Measurements from ENCODE around the gene TCERG1L.

TCERG1L gene

GRCh38 chr10:131169146-131169545, 142.4 kb downstream of the TCERG1L start:
- intact Hi-C loops (cut with DNase I; ENCODE audit: low total_unique reads) = no loop called here
- H3K27me3 ChIP-seq = peaks cover 0 to 7% of the 10 kb centered on the region in 2 donors
- no peak for TF ChIP-seq CTCF (IDR thresholded peaks at IDR 0.05)

GRCh38 chr10:131168238-131168875, 143.2 kb downstream of the TCERG1L start:
- DNase-seq = no peak
- intact Hi-C loops (cut with DNase I; ENCODE audit: low total_unique reads) = no loop called here
- Histone ChIP-seq H3K36me3 (no peaks in the 10 kb centered on the region), H3K27ac (no peak overlapping the region), H3K27me3 (peaks cover 0 to 7% of the 10 kb centered on the region in 2 donors), H3K9me3 (no peaks in the 10 kb centered on the region), H3K4me3 (no peak overlapping the region), H3K4me1 (no peaks in the 10 kb centered on the region)
- no peak for TF ChIP-seq CTCF (IDR thresholded peaks at IDR 0.05)

More at GRCh38 chr10:131169146-131169545, 142.4 kb downstream of the TCERG1L start:
- Histone ChIP-seq H3K27ac (no peak overlapping the region), H3K9me3 (no peaks in the 10 kb centered on the region), H3K4me3 (no peak overlapping the region), H3K4me1 (no peaks in the 10 kb centered on the region), H3K36me3 (no peaks in the 10 kb centered on the region)
- DNase-seq = no peak

GRCh38 chr10:131167036-131167860, 144.3 kb downstream of the TCERG1L start:
- no peaks in the 10 kb centered on the region for H3K4me1 ChIP-seq
- no peaks in the 10 kb centered on the region for H3K36me3 ChIP-seq
- no peak overlapping the region for H3K27ac ChIP-seq
- peak; percentile 16 to 56 for DNase-seq
- no peak overlapping the region for H3K4me3 ChIP-seq
- H3K27me3 ChIP-seq = peaks cover 0 to 3% of the 10 kb centered on the region in 2 donors
- H3K9me3 ChIP-seq = no peaks in the 10 kb centered on the region
- TF ChIP-seq CTCF (IDR thresholded peaks at IDR 0.05) = no peak
- intact Hi-C loops (cut with DNase I; ENCODE audit: low total_unique reads) = no loop called here

GRCh38 chr10:131166486-131166885, 145.0 kb downstream of the TCERG1L start:
- no peaks in the 10 kb centered on the region for H3K9me3 ChIP-seq
- no peak overlapping the region for H3K27ac ChIP-seq
- H3K4me3 ChIP-seq = no peak overlapping the region
- no peak for TF ChIP-seq CTCF (IDR thresholded peaks at IDR 0.05)
- H3K27me3 ChIP-seq = no peaks in the 10 kb centered on the region
- H3K4me1 ChIP-seq = no peaks in the 10 kb centered on the region
- no peak for DNase-seq
- H3K36me3 ChIP-seq = no peaks in the 10 kb centered on the region
- intact Hi-C loops (cut with DNase I; ENCODE audit: low total_unique reads) = no loop called here

- intact Hi-C loops (cut with DNase I; ENCODE audit: low total_unique reads) = no loop called here
- no peak overlapping the region for H3K4me3 ChIP-seq
- no peak for TF ChIP-seq CTCF (IDR thresholded peaks at IDR 0.05)
- no peaks in the 10 kb centered on the region for H3K9me3 ChIP-seq
- peak in 1 of 2 donors; percentile 2 for DNase-seq
- H3K36me3 ChIP-seq = no peaks in the 10 kb centered on the region
- no peaks in the 10 kb centered on the region for H3K27me3 ChIP-seq
- H3K4me1 ChIP-seq = no peaks in the 10 kb centered on the region
- no peak overlapping the region for H3K27ac ChIP-seq
Measured at GRCh38 chr10:131165092-131165491, 146.4 kb downstream of the TCERG1L start.
